Activated CD4-positive, alpha-beta memory T cell treated with anti-CD3 and anti-CD28 coated beads, Interleukin-2, amount 10 ng/mL, durations not matched to agents 7 days and 5 days (primary cell): ENCODE data around the gene LNX1. TPM values are rescaled to one million over a fixed set of nuclear protein-coding genes. Genes with fewer than 3 reads are reported as not detected.

ENCODE experiments used
- CTCF ChIA-PET: fragments of 350-600 bp; sonication (Branson Sonifier 250); formaldehyde crosslinking; loops from one replicate; lab custom pipeline; 2021; ENCODE audit warnings: antibody characterized with exemption, inconsistent platforms; lab: Charles Lee
- POLR2A ChIA-PET: fragments of 350-600 bp; sonication (Branson Sonifier 250); formaldehyde crosslinking; loops from one replicate; lab custom pipeline; 2021; ENCODE audit warnings: antibody characterized with exemption; lab: Charles Lee
- DNase-seq: peaks from one replicate; pipeline ENCODE4 v3.0.0-alpha.2; 2020
- H3K27ac Mint-ChIP-seq: one replicate; pipeline ENCODE4 v1.8.0; 2021; ENCODE audit warnings: mild to moderate bottlenecking, mixed read lengths
- H3K27me3 Mint-ChIP-seq: one replicate; pipeline ENCODE4 v1.8.0; 2021; ENCODE audit warnings: mixed read lengths
- H3K36me3 Mint-ChIP-seq: one replicate; pipeline ENCODE4 v1.8.0; 2021; ENCODE audit warnings: low read depth, mixed read lengths
- H3K4me1 Mint-ChIP-seq: one replicate; pipeline ENCODE4 v1.8.0; 2021; ENCODE audit warnings: mixed read lengths
- H3K4me3 Mint-ChIP-seq: one replicate; pipeline ENCODE4 v1.8.0; 2021; ENCODE audit warnings: mild to moderate bottlenecking, mixed read lengths
- H3K9me3 Mint-ChIP-seq: one replicate; pipeline ENCODE4 v1.8.0; 2021; ENCODE audit warnings: mixed read lengths
- total RNA-seq, 2 experiments: library from RNA; stranded (reverse); gene quantifications; one replicate each; pipeline ENCODE4 v1.2.3, GENCODE V29; 2021

Gene LNX1
- total RNA-seq, 2 experiments from 2014 or later, result not detected

- Mint-ChIP-seq H3K4me3 (no peak overlapping the region), H3K27me3 (peaks cover 2% of the 10 kb centered on the region), H3K36me3 (no peaks in the 10 kb centered on the region), H3K9me3 (no peaks in the 10 kb centered on the region), H3K4me1 (no peaks in the 10 kb centered on the region), H3K27ac (no peak overlapping the region)
- ChIA-PET POLR2A (no interaction called here), CTCF (no interaction called here)
- no peak for DNase-seq
These were observed 25.9 kb upstream of the LNX1 start for GRCh38 chr4:53617101-53617680.

- Mint-ChIP-seq H3K36me3 (no peaks in the 10 kb centered on the region), H3K27me3 (peaks cover 3% of the 10 kb centered on the region), H3K27ac (no peak overlapping the region), H3K4me1 (no peaks in the 10 kb centered on the region), H3K4me3 (no peak overlapping the region), H3K9me3 (no peaks in the 10 kb centered on the region)
- DNase-seq, result no peak
- CTCF ChIA-PET, result no interaction called here
- POLR2A ChIA-PET, result no interaction called here
These were observed 24.9 kb upstream of the LNX1 start for GRCh38 chr4:53616219-53616618.

GRCh38 chr4:53614591-53614990 is 23.3 kb upstream of the LNX1 start:
- ChIA-PET CTCF (no interaction called here), POLR2A (no interaction called here)
- H3K4me3 Mint-ChIP-seq, result no peak overlapping the region
- H3K27ac Mint-ChIP-seq, result no peak overlapping the region
- H3K9me3 Mint-ChIP-seq, result no peaks in the 10 kb centered on the region
- no peaks in the 10 kb centered on the region for H3K4me1 Mint-ChIP-seq
- H3K36me3 Mint-ChIP-seq, result no peaks in the 10 kb centered on the region
- H3K27me3 Mint-ChIP-seq, result peaks cover 3% of the 10 kb centered on the region
- DNase-seq, result no peak

GRCh38 chr4:53613428-53613827 is 22.1 kb upstream of the LNX1 start:
- ChIA-PET CTCF (no interaction called here), POLR2A (no interaction called here)
- H3K4me3 Mint-ChIP-seq, result no peak overlapping the region
- H3K27ac Mint-ChIP-seq, result no peak overlapping the region
- peaks cover 1% of the 10 kb centered on the region for H3K27me3 Mint-ChIP-seq
- H3K36me3 Mint-ChIP-seq, result no peaks in the 10 kb centered on the region
- H3K9me3 Mint-ChIP-seq, result no peaks in the 10 kb centered on the region
- no peaks in the 10 kb centered on the region for H3K4me1 Mint-ChIP-seq
- DNase-seq, result no peak

DNA sequence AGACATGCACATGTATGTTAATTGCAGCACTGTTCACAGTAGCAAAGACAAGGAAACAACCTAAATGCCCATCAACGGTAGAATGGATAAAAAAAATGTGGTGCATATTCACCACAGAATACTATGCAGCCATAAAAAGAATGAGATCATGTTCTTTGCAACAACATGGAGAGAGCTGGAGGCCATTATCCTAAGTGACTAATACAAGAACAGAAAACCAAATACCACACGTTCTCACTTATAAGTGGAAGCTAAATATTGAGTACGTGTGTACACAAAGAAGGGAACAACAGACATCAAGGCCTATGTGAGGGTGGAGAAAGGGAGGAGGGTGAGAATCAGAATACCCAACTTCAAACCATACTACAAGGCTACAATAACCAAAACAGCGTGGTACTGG is 17.4 kb upstream of the LNX1 start:
- CTCF ChIA-PET, result no interaction called here
- no peaks in the 10 kb centered on the region for H3K9me3 Mint-ChIP-seq
- no peak overlapping the region for H3K27ac Mint-ChIP-seq
- DNase-seq, result no peak
- H3K27me3 Mint-ChIP-seq, result peaks cover 1% of the 10 kb centered on the region
- H3K4me1 Mint-ChIP-seq, result no peaks in the 10 kb centered on the region
- H3K36me3 Mint-ChIP-seq, result no peaks in the 10 kb centered on the region
- no peak overlapping the region for H3K4me3 Mint-ChIP-seq
- POLR2A ChIA-PET, result no interaction called here

GRCh38 chr4:53608242-53608641 is 17.0 kb upstream of the LNX1 start:
- no peak overlapping the region for H3K4me3 Mint-ChIP-seq
- no peaks in the 10 kb centered on the region for H3K9me3 Mint-ChIP-seq
- ChIA-PET POLR2A (no interaction called here), CTCF (no interaction called here)
- H3K36me3 Mint-ChIP-seq, result no peaks in the 10 kb centered on the region
- no peak overlapping the region for H3K27ac Mint-ChIP-seq
- H3K27me3 Mint-ChIP-seq, result peaks cover 1% of the 10 kb centered on the region
- DNase-seq, result no peak
- H3K4me1 Mint-ChIP-seq, result no peaks in the 10 kb centered on the region

- Mint-ChIP-seq H3K27ac (no peak overlapping the region), H3K4me1 (no peaks in the 10 kb centered on the region), H3K27me3 (peaks cover 3% of the 10 kb centered on the region), H3K9me3 (no peaks in the 10 kb centered on the region), H3K36me3 (no peaks in the 10 kb centered on the region), H3K4me3 (no peak overlapping the region)
- ChIA-PET POLR2A (no interaction called here), CTCF (no interaction called here)
- no peak for DNase-seq
These were observed 14.5 kb upstream of the LNX1 start for GRCh38 chr4:53605783-53606182.

GRCh38 chr4:53602390-53602789 is 11.1 kb upstream of the LNX1 start:
- peaks cover 3% of the 10 kb centered on the region for H3K27me3 Mint-ChIP-seq
- no peak for DNase-seq
- H3K27ac Mint-ChIP-seq, result no peak overlapping the region
- ChIA-PET CTCF (no interaction called here), POLR2A (no interaction called here)
- no peaks in the 10 kb centered on the region for H3K36me3 Mint-ChIP-seq
- H3K4me3 Mint-ChIP-seq, result no peak overlapping the region
- no peaks in the 10 kb centered on the region for H3K9me3 Mint-ChIP-seq
- H3K4me1 Mint-ChIP-seq, result no peaks in the 10 kb centered on the region

DNA sequence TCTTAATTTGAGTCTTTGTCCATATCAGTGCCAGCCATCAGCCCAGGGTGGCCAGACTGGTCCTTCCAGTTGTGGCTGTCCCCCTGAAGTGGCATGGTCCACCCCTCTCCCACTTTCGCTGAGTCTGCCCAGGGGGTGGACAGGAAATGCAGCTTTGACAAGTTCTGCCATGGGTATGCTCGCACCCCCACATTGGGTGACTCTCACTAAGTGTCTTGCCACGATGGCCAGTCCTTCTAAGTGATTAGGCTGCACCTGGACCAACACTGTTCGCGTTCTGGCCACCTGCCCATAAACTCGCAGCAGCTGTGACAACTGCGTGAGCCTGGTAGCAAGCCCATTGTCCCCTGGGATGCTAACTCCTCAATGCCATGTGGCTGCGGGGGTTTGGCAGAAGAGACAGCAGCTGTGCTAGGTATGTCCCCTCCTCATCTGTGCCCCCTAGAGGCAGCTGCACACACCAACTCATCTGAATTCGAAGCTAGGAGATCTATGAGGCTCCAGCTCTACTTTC is 10.0 kb upstream of the LNX1 start:
- ChIA-PET CTCF (no interaction called here), POLR2A (no interaction called here)
- Mint-ChIP-seq H3K4me1 (no peaks in the 10 kb centered on the region), H3K36me3 (no peaks in the 10 kb centered on the region), H3K4me3 (no peak overlapping the region), H3K27me3 (peaks cover 3% of the 10 kb centered on the region), H3K9me3 (no peaks in the 10 kb centered on the region), H3K27ac (no peak overlapping the region)
- no peak for DNase-seq

GRCh38 chr4:53599632-53600031 is 8.3 kb upstream of the LNX1 start:
- Mint-ChIP-seq H3K27ac (no peak overlapping the region), H3K4me3 (no peak overlapping the region), H3K36me3 (no peaks in the 10 kb centered on the region), H3K4me1 (no peaks in the 10 kb centered on the region), H3K27me3 (peaks cover 6% of the 10 kb centered on the region), H3K9me3 (no peaks in the 10 kb centered on the region)
- ChIA-PET CTCF (no interaction called here), POLR2A (no interaction called here)
- DNase-seq, result no peak

DNA sequence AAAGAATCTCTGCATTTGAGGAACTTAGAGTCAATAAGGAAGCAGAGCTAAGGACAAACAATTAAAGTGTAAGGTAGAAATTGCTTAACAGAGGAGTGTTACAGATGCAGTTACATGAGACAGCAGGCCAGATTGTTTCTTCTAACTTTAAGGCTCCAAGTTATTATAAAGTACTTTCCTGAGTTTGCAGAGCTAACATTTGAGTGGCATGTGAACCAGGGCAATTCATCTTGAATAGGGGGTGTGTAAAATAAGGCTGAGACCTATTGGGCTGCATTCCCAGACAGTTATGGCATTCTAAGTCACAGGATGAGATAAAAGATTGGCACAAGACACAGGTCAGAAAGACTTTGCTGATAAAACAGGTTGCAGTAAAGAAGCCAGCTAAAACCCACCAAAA is 7.6 kb upstream of the LNX1 start:
- Mint-ChIP-seq H3K36me3 (no peaks in the 10 kb centered on the region), H3K27ac (no peak overlapping the region), H3K4me3 (no peak overlapping the region), H3K4me1 (no peaks in the 10 kb centered on the region), H3K9me3 (no peaks in the 10 kb centered on the region), H3K27me3 (peaks cover 6% of the 10 kb centered on the region)
- no peak for DNase-seq
- ChIA-PET POLR2A (no interaction called here), CTCF (no interaction called here)

GRCh38 chr4:53598483-53598882 is 7.2 kb upstream of the LNX1 start:
- no peaks in the 10 kb centered on the region for H3K36me3 Mint-ChIP-seq
- no peak overlapping the region for H3K4me3 Mint-ChIP-seq
- H3K4me1 Mint-ChIP-seq, result no peaks in the 10 kb centered on the region
- H3K27ac Mint-ChIP-seq, result no peak overlapping the region
- CTCF ChIA-PET, result no interaction called here
- no peaks in the 10 kb centered on the region for H3K9me3 Mint-ChIP-seq
- POLR2A ChIA-PET, result no interaction called here
- peaks cover 6% of the 10 kb centered on the region for H3K27me3 Mint-ChIP-seq
- no peak for DNase-seq

GRCh38 chr4:53596901-53597300 is 5.6 kb upstream of the LNX1 start:
- no peak for DNase-seq
- H3K27me3 Mint-ChIP-seq, result peaks cover 11% of the 10 kb centered on the region
- no peaks in the 10 kb centered on the region for H3K36me3 Mint-ChIP-seq
- no peaks in the 10 kb centered on the region for H3K9me3 Mint-ChIP-seq
- no peak overlapping the region for H3K27ac Mint-ChIP-seq
- CTCF ChIA-PET, result no interaction called here
- H3K4me1 Mint-ChIP-seq, result peaks cover 1% of the 10 kb centered on the region
- POLR2A ChIA-PET, result no interaction called here
- H3K4me3 Mint-ChIP-seq, result no peak overlapping the region

GRCh38 chr4:53595834-53596233 is 4.5 kb upstream of the LNX1 start:
- POLR2A ChIA-PET, result no interaction called here

More at GRCh38 chr4:53595834-53596233, 4.5 kb upstream of the LNX1 start:
- CTCF ChIA-PET, result no interaction called here
- Mint-ChIP-seq H3K36me3 (no peaks in the 10 kb centered on the region), H3K4me1 (peaks cover 1% of the 10 kb centered on the region), H3K9me3 (no peaks in the 10 kb centered on the region), H3K4me3 (no peak overlapping the region), H3K27me3 (peaks cover 19% of the 10 kb centered on the region), H3K27ac (no peak overlapping the region)
- no peak for DNase-seq
